ENCODE data around the gene NHLH1.

NHLH1 gene

DNA sequence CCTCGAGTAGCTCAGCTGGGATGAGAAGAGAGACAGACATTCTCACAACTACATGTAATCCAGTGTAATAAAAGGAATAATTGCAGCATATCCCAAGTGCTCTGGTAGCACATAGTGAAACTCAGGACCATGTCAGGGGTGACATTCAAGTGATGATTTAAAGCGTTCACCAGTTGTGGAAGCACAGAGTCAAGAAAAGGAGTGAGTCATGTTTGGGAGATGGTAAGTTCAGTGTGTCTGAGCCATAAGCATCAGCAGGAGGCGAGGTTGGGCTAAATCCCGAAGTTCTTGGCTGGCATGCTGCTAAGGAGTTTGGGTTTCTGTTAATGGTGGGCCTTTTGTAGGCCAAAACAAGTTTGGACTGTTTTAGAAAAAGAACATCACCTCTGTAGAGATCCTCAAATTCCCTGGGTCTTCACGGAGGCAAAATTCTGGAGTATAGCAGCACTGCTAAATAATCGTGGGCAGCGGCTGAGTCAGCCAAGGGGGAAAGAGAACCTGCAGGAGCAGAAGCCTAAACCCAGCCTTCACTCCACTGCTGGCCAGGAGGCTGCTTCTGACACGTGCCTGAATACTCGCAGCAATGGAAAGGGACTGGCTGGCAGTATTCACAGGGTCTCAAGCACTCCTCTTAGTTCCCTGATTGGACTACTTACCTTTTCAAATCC lies 7.2 kb upstream of the NHLH1 start:
- no peak for DNase-seq (ENCODE audit: low spot score)

DNA sequence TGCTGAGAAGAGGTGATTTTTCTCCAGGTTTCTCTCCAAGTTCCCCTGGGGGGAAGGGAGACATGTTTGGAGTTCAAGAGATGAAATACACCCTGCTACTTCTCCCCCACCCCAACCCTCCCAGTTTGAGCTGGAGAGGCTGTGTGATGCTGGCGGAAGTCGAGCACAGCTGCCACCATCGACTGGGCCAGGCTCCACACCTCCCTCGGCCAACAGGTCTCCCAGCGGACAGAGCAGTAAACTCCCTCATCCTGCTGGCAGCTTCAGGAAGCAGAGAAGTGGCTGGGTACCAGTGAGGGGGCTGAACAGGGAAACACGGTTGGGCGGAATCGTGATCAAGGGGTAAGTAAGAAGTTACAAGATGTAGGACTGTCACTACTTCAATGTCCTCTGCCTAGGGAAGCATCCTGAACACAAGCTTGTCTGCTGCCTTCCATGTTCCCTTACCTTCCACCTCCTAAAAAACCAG lies 6.6 kb upstream of the NHLH1 start:
- DNase-seq (ENCODE audit: low spot score): no peak

DNA sequence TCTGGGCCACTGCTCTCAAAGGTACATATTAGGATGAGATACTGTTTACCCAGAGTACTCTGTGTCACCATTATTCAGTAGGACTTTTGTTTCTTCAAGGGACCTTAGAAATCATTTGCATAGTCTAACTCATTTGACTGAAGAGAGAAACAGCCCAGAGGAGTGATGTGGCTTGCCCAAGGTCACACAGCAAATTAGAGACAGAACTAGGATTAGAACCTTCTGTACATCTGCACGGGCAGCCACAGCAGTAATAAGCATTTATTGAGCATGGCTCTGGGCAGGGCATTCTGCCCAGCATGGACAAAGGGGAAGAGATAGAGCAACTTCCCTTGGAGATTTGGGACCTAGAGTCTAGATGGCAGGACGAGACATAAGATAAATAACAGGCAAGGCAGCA lies 5.7 kb upstream of the NHLH1 start:
- no peak for DNase-seq (ENCODE audit: low spot score)

DNA sequence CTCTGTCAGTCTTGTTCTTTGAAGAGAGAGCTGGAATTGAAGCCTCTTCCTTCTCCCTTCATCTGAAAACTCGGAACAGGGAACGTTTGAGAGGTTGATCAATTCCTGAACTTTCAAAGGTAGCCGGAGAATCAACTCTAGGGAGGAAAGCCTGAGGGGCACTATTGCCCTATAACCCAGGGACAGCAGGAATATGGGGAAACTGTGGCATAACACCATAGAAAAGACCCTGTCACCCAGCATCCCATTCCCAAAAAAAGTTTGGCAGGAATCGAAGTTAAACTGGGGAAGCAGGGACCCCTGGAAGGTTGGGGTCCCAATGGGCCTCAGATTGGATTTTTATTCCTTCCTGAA lies 5.1 kb upstream of the NHLH1 start:
- DNase-seq (ENCODE audit: low spot score): no peak

DNA sequence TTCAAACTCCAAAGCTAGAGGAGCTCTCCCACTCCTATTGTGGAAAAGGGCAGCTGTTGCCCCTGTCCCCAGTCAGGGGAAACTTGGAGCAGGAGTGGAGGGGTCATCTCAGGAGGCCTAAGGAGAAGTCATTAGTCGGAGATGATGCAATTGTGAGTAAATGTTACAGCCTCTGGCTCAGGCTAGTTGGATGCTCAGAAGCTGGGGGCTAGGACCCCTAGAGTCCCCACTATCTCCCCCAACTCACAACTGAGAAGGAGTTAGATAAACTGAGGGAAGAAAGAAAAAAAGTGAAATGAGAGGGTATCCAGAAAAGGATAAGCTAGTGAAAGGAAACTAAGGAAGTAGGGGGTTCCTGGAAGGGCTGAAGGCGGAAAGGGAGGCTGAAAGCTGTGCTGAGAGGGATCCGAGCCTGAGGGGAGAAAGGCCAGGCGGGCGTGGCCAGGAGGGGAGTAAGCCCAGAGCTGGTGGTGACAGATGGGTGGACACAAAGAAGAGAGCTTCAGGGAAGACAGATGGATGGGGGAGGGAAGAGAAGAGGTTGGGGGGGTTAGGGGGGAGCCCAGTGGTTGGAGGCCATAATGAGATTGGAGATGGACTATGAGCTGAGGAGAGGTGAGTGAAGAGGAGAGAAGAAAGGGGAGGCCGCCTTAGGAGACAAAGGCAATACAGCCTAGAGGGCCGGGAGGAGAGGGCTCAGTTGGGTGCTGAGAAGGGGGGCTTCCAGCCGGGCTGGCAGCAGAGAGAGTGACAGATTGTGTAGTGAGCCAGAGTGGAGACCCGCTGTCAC lies 4.5 kb upstream of the NHLH1 start:
- no peak for DNase-seq (ENCODE audit: low spot score)

DNA sequence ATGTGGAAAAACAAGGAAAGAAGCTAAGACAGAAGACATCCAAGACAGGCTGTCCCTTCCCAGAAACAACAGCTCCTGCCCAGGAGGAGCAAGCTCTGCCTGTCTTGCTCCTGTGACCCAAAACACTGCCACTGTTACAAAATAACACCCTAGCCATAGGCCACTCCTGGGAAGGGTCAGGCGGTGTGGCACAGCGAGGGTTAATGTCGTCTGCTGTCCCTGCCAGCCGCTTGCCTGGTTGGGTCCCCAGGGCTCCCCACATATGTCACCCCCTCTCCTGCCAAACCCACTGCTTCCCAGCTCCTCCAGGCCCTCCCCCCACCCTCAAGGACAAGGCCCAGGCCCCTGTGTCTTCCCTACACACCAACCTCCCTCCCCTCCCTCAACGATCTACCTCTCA lies 3.9 kb upstream of the NHLH1 start:
- no peak for DNase-seq (ENCODE audit: low spot score)

DNA sequence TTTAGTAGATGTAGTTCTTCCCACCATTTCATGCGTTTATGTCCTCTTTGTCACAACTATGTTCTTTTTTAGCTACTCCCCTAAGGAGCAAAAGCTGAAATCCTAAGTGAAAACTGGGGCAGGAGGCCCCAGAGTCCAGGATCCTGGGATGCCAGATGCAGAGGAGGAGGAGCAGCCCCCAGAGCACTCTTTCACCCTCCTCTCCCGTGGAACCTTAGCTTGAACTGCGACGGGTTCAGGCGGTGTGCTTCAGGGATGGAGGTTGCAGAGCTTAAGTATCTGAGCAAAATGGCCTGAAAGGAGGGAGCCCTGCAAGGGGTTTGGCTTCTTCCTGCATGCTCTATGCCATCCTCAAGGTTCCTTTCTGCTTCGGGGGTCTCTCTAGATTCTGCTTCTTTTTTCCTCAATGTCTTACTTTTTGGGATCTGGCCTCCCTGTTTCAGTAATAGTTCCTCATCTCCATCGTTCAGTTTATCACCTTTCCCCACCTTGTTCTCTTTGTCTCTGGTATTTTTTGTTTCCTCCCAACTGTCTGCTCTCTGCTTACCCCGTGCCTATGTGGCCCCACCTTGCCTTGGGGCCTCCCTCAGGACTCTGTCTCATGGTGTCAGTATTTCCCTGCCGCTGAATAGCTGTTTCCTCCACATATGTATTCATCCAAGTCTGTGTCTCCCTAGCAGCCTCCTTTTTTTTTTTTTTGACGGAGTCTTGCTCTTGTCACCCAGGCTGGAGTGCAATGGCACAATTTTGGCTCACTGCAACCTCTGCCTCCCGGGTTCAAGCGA lies 2.7 kb upstream of the NHLH1 start:
- no peak for DNase-seq (ENCODE audit: low spot score)

DNA sequence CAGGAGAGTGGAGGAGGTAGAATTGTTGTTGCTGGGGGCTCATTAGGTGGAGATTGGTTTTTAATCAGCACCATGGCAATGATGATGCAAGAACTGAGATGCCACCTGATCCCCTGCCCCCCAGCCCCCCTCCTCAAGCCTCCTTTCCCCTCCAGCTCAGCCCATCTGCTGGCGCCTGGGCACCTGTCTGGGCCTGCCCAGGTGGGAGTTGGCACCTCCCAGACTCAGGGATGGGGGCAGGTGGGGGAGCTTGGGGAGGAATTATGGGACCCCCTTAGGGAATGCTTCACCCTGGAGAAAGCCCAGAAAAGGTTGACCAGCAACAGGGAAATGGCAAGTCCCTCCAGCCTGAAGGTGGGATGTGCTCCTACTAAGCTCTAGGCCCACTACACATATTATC lies 1.5 kb upstream of the NHLH1 start:
- DNase-seq (ENCODE audit: low spot score): no peak

DNA sequence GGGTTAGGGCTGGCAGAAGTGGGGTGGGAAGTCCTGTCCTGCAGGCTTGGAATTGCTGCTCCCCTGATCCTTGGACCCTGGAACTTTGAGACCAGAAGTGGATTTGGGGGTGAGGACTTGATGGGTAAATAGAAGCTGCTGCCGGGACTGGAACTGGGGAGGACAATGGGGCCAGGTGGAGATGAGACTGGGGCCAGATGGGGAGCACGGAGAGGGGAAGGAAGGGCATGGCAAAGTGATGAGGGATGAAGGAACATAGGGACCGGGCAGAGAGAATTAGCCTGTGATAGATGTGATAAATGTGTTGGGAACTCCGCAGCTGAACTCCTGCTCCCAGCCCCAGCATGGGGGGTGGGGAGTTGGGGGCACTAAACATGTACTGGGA lies 637 bp downstream of the NHLH1 start:
- DNase-seq (ENCODE audit: low spot score): no peak

DNA sequence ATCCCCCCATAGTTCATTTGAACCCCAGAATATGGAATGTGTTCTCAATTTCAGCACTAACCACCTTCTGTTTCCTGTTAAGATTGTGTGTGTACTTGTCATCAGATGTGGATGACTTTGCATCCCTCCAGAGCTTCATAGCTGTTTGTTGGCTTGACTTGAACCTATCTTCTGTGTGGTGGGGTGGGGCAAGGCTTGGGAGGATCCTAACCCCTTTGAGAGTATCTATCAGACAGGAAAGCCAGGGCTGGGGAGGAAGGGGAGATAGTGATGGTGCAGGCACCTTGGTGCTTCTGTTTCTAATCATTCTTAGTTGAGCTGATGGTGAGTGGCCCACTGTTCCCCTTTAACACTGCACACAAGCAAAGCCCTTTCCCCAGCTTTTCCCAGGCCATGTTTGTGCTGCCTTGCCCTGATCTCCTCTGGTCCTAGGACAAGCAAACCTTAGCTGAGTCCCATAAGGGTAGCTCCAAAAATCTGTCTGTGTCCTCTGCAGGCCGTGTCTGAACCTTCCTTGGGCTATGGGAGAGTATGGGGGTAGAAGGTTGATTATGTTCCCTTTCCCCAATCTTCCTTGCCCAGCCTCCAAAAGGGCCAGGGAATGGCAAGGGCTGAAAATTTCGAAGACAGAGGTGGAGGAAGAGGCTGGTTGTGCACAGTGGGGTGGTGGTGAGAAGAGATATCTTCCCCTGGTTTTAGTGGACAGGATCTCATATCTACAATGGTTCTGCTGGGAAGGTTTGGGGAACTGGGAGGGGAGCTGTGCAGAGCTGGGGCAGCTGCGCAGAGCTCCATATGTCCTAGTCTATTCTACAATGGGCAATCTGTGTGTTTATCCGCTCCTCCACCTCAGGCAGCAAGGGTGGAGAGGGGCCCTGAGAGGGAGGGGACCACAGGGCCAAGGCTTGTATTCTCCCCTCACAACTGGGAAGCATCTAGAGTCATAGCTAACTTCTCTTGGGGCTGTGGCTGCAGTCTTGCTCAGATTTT lies 1.4 kb downstream of the NHLH1 start:
- no peak for DNase-seq (ENCODE audit: low spot score)

DNA sequence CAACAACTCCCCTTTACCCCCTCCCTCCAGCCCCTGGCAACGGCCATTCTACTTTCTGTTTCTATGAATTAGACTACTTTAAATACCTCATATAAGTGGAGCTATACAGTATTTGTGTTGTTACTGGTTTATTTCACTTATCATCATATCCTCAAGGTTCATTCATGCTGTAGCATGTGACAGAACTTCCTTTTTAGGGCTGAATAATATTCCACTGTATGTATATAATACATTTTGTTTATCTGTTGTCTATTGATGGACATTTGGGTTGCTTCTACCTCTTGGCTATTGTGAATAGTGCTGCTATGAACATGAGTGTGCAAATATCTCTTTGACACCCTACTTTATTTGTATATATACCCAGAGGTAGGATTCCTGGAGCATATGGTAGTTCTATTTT lies 2.2 kb downstream of the NHLH1 start:
- DNase-seq (ENCODE audit: low spot score): no peak

DNA sequence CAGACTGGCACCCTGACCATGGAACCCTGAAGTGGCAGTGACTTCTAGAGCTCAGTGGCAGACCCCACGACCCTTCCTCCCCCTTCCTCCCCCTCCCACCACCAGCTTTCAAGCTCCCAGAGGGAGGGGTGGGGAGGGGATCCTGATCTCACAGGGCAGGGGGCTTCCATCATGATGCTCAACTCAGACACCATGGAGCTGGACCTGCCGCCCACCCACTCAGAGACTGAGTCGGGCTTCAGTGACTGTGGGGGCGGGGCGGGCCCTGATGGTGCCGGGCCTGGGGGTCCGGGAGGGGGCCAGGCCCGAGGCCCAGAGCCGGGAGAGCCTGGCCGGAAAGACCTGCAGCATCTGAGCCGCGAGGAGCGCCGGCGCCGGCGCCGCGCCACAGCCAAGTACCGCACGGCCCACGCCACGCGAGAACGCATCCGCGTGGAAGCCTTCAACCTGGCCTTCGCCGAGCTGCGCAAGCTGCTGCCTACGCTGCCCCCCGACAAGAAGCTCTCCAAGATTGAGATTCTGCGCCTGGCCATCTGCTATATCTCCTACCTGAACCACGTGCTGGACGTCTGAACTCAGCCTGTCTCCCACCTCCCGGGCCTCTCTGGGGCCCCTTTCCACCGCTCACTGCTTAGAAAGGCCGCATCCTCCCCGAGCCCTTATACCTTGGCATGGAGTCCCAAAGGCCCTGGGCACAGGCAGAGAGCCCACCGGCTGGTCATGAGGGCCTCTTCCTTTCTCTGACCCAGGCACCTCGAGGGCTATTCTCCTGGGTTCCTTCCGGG lies 3.9 kb downstream of the NHLH1 start:
- no peak for DNase-seq (ENCODE audit: low spot score)

DNA sequence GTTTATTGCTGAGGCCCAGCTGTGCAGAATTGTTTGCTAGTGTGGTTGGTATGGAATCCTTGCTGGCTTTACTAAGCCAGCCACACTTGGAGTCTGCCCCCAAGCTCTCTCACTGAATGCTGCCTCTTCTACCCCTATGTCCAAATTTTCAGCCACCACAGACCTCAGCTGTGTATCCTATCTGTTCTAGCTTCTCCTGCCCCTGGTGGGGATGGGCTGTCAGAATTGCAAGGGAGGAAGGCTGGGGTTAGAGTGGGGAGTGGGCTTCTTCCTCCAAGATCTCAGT lies 4.4 kb downstream of the NHLH1 start:
- DNase-seq (ENCODE audit: low spot score): no peak

DNA sequence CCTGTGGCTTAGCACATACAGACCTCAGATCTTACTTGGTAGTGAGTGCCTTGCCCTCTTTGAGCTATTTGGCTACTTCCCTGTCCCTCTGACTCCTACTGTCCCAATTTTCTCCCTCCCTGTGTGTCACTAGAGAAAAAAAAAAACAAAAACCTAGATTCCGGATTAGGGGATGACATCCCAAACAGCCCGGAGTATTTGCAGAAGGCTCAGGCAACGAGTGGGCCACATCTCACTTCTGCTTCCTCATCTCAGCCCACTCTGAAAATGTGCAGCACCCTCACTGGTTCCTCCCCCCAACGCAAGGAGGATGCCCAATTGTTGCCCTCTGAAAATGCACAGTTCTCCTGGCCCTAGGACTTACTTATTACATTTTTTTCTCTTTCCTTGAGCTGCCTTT lies 4.9 kb downstream of the NHLH1 start:
- DNase-seq (ENCODE audit: low spot score): no peak

DNA sequence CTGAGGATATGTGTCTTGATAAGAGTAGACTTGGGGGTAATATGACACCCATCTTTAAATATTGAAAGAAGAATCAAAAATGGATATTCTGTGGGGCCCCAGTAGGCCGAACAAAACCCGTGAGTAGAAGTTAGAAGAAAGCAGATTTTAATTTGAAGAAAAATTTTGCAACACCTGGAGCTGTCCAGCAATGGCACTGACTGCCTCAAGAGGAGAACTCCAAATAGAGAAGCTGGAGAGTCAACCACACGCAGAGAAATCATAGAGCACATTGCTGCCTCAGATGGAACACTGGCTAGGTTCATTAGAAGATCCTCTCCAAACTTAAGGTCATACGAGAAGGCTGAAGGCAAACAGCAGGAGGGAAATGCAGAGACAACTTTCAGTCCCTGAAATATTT lies 6.8 kb downstream of the NHLH1 start:
- DNase-seq (ENCODE audit: low spot score): no peak

DNA sequence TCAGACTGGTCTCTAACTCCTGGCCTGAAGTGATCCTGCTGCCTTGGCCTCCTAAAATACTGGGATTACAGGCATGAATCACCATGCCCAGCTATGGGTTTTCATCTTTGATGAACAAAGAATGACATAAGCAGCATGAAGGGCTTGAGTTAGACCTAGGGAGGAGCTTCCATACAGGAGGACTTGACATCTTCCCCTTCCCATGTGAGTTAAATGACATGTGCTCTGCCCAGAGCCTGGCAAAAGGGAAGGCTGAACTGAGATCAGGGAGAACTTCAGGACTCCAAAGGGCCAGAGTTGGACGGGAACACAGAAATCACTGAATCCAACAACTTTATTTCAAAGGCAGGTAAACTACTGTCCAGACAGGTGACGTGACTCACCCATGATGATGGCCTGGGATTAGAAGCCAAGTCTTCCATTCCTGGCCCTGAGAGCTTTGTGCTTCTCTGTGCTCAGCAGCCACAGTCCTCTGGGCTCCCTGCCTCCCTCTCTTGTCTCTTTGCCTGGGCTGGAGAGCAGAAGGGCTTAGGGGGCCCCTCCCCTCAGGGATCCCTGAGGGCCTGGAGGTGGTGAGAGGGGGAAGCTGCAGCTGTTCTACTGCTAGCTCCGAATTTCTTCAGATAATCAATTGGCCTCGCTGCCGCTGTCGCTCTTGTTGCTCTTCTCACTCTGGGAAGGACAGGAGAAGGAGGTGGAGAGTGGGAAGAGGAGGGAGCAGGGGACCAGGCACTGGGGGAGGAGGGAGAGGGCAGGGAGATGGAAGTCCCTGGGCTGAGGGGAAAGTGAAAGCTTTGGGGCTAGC lies 7.6 kb downstream of the NHLH1 start:
- no peak for DNase-seq (ENCODE audit: low spot score)

DNA sequence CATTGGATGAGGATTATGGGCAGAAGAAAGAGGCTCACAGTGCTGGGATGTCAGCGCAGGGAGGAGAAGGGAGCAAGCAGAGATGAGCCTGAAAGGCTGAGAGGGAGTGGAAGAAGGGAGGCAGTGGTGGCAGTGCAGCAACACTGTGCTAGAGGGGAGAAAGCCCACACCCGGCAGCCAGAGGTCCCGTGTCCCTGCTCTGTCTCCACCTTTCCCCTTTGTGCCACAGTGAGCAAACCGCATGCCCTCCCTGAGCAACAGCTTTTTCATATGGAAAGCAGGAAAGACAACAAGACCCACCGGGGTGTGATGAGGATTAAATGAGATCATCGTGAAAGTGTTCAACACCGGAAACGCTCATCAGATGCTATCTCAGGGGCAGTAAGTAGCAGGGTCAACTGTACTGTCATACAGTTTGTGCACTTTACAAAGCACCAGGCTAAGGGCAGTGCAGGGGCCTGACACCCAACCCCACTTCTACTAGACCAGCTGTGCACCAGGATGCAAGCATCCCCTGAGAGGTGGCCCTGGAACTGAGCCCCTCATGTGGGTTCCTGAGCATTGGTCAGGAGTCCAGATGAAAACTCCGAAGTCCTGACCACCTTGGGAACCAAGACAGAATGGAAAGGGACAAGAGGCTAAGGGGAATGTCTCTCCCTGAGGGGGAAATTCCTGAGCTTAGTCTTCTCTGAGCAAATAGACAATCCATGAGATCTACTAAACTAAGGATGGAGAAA lies 9.1 kb downstream of the NHLH1 start:
- DNase-seq (ENCODE audit: low spot score): no peak

DNA sequence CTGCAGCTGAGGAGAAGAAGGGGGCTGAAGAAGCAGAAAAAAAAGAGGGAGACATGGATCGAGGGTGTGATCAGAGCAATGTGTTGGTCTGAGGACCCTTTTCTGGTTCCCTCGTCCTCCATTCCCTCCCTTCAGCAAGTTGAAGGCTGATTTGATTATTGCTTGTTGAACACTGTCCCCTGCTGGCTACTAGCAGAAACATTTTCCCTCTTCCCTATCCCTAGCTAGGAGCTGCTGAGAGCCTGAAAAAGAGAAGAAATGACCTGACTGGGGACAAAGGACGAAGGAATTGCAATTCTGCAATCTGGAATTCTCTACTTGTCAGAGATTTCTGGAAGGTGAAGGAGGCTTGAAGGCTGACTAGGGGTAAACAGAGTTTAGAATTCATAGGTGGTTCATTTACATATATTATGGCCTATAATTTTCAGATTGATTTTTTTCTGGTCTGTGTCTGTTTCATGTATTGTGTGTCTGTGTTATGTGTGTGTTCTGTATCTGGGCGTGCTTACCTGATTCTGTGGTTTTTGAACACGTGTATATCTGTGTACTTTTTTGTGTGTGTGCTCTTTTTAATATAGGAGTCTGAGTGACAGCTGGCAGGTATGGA lies 9.8 kb downstream of the NHLH1 start:
- DNase-seq (ENCODE audit: low spot score): peak; percentile 56

DNA sequence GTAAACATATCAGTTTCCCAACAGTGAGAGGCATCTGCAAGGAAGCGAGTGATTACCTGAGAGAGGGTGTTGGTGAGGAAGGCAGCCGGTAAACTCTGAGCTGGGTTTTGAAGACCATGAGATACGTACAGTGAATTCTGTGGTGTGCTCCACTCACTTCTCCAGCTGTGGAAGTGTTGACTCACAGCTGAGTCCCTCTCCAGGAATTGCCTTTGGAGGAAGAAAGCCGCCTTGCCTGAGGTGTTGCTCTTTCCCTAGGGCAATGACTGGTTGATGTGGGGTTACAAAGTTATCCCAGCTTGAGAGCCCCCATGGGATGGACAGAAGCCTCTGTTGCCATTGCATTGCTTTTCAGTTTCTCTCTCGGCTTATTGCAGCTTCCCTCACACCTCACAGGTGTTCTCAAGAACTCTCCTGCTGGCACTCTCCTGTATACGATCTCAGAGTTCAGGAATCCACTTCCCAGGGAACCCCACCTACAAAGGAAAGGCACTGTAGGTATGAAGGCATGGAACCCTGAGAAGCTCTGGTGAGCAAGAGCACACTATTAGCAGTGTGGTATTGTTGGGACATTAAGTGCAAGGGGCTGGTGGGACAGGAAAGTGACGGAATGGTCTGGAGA lies 10.8 kb downstream of the NHLH1 start:
- DNase-seq (ENCODE audit: low spot score): no peak

Data from kidney capillary endothelial cell (primary cell).